Fibroblast of pulmonary artery (primary cell): ENCODE results near the gene VAPB.

Source experiments
- DNase-seq: peaks from one replicate; pipeline ENCODE4 v3.0.0-alpha.2; 2010; ENCODE audit warnings: low read depth
- H3K4me3 ChIP-seq: replicated peaks from 2 replicates; pipeline ENCODE4 v1.5.1; 2011; ENCODE audit warnings: low read depth, mild to moderate bottlenecking, control low read depth, low read length, moderate library complexity
- TF ChIP-seq, protein P1 (sequence below): IDR thresholded peaks from 2 replicates; pipeline ENCODE4 v1.5.1; 2011; ENCODE audit warnings: mild to moderate bottlenecking, control low read depth, low read length, inconsistent platforms; ENCODE audit errors: missing control alignments

VAPB gene

DNA sequence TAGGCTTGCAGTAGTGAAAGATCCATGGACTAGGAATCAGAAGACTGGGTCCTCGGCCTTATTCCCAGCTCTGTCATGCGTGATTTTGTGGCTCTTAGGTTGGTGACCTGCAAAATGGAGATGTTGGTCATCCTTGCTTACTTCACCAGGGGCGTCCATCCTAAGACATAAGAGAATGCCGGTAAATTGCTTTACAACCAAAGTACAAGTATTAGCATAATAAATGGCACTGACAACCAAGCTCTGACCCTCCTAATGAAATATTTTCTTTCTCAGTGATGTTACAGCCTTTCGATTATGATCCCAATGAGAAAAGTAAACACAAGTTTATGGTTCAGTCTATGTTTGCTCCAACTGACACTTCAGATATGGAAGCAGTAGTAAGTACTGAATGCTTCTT lies 45.3 kb downstream of the VAPB start:
- TF ChIP-seq, protein P1, sequence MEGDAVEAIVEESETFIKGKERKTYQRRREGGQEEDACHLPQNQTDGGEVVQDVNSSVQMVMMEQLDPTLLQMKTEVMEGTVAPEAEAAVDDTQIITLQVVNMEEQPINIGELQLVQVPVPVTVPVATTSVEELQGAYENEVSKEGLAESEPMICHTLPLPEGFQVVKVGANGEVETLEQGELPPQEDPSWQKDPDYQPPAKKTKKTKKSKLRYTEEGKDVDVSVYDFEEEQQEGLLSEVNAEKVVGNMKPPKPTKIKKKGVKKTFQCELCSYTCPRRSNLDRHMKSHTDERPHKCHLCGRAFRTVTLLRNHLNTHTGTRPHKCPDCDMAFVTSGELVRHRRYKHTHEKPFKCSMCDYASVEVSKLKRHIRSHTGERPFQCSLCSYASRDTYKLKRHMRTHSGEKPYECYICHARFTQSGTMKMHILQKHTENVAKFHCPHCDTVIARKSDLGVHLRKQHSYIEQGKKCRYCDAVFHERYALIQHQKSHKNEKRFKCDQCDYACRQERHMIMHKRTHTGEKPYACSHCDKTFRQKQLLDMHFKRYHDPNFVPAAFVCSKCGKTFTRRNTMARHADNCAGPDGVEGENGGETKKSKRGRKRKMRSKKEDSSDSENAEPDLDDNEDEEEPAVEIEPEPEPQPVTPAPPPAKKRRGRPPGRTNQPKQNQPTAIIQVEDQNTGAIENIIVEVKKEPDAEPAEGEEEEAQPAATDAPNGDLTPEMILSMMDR = no peak
- no peak overlapping the region for H3K4me3 ChIP-seq
- DNase-seq = no peak

DNA sequence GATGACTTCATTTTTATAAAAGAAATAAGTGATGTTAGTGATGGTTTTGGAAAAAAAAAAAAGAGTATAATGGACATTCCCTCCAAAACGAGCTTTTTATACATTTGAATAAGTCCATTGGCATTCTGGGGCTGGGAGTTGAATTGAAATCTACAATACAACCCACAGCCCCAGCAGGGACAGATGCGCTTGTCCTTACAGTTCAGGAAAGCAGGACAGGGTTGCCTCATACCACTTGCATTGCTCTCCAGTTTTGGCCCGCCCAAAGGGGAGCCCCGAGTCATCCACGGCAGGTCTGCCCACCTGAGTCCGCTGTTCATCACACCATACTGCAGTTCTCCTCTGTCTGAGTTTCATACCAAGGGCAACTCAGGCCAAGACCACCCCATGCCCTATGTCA lies 46.2 kb downstream of the VAPB start:
- TF ChIP-seq, protein P1 = no peak
- H3K4me3 ChIP-seq = no peak overlapping the region
- DNase-seq = no peak

DNA sequence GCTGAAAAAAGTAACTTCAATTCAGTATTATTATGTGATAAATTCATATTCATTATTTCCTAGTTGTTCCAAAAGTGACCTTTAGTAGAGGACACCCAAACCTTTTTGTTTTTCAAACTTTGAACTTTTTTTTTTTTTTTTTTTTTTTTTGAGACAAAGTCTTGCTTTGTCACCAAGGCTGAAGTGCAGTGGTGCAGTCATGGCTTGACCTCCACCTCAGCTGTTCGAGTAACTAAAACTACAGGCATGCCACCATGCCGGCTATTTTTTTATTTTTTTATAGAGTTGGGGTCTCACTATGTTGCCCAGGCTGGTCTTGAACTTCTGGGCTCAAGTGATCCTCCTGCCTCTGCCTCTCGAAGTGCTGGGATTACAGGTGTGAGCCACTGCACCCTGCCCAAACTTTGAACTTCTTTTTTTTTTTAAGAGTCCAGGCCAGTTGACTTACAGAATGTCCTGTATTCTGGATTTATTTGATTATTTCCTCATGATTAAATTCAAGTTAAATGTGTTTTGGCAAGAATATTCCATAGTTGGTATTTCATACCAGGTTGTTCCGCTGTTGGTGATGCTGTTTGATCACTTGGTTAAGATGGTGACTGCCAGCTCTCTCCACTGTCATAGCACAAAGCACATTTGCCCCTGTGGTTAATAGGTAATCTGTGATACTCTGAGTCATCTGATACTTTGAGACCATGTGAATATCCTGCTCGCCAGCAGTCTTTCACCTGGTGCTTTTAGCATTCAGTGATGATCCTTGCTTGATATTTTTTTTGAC lies 48.0 kb downstream of the VAPB start:
- TF ChIP-seq, protein P1 = no peak
- no peak overlapping the region for H3K4me3 ChIP-seq
- no peak for DNase-seq

DNA sequence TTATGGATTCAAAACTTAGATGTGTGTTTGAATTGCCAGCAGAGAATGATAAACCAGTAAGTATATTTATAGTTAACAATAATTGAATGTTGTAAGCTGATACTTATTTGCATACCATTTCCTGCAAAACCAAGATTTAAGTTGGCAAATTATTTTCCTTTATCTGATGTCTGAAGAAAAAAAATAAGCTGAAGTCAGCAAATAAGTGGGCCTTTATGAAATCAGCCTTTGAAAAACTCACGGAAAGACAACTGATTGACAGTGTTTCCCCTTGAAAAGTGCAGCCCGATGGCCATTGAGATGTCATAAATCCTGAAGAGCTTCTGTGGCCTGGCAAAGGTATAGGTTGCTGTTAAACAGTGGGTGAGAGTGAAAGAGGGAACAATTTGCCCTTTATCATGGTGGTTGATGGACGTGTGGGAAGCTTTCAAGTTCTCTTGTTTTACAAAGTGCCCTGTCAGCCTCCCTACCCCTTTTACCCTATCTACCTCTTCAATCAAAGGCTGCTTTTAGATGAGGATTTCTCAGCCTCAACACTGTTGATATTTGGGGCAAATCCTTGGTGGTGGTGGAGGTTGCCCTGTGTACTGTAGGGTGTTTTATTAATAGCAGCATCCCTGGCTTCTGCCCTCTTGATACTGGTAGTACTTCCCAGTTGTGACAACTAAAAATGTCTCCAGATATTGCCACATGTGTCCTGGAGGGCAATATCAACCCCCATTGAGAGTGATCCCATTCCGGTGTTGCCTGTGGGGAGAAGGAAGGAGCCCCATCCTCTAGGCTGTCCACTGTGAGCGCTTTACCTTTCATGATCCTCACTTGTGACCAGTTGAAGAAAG lies 50.2 kb downstream of the VAPB start:
- no peak overlapping the region for H3K4me3 ChIP-seq
- no peak for DNase-seq
- TF ChIP-seq, protein P1 = no peak

DNA sequence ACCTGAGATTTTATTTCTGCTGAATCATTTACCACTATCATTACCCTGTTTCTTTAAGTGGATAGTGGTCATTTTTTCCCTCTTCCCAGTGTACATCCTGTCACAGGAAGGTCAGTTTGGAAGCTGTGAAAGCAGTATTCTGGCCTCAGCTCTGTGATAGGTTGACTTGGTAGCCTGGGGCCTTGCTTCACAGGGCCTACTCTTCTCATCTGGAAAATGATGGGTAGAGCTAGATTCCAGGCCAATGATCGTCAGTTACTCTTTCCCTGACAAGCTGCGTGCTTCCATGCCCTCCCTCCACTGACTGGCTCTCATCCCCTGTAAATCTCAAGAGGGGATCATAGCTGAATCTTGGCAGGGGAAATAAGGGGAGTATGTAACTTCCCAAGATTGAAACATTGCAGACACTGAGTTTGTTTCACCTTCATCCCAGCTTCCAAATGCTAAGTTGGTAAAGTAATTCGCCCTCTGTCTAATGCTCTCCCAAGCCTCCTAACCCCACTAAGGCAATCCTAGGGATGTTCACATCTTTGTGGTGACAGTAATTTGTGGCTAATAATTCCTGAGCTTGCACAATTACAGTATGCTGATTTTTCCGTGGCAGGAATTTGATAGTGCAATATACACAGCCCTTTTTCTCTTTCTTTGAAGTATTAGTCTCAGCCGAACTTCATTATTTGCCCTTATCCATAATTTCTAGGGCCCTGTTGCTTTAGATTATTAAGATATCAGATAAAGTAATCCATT lies 51.2 kb downstream of the VAPB start:
- no peak overlapping the region for H3K4me3 ChIP-seq
- DNase-seq = peak; percentile 37
- TF ChIP-seq, protein P1 = no peak

DNA sequence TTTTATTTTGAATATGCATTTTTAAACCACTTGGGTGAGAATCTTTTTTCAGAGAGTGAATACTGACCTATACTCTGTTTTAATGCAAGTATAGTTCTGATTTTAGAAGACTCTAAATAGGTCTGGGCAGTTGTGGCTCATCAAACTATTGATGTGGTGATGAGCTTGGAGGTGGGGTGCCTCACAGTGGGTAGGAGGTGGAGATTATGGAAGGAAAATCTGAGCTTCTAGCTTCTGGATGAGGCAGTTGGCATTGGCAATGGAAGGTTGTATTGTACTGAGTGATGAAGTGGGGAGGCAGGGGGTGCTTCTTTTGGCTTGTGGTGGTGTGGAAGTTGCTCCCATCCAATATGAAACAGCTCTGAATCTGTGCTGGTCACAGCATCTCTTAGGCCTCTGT lies 52.7 kb downstream of the VAPB start:
- no peak overlapping the region for H3K4me3 ChIP-seq
- TF ChIP-seq, protein P1 = no peak
- DNase-seq = no peak
